SK-N-MC (cell line): Measurements from ENCODE around the gene ATP5PF.

ENCODE experiments used
- EZH2 ChIP-seq: fragments of 200-600 bp; sonication (generic); IDR thresholded peaks from one replicate; pipeline ENCODE4 v1.6.1; 2017; ENCODE audit warnings: antibody characterized with exemption
- POLR2AphosphoS5 ChIP-seq: IDR thresholded peaks from 2 replicates; pipeline ENCODE4 v1.6.1; 2012; ENCODE audit warnings: mild to moderate bottlenecking, low read depth, low read length, borderline replicate concordance

- no peak for TF ChIP-seq POLR2AphosphoS5
- no peak for TF ChIP-seq EZH2
Measured at GRCh38 chr21:25767921-25768320, 33.2 kb upstream of the ATP5PF start.
